K562 (cell line): ENCODE data around the gene SLC22A23. TPM values are rescaled to one million over a fixed set of nuclear protein-coding genes. Genes with fewer than 3 reads are reported as not detected.

Source experiments
- CBFA2T2 ChIP-seq: fragments of 450-650 bp; conservative IDR thresholded peaks from 2 replicates; pipeline ENCODE4 v1.6.1; 2017; ENCODE audit warnings: mild to moderate bottlenecking
- CEBPZ ChIP-seq: fragments of 150-350 bp; IDR thresholded peaks from 2 replicates; pipeline ENCODE4 v1.6.1; 2014; ENCODE audit warnings: low read depth, mild to moderate bottlenecking, low read length, borderline replicate concordance
- CLOCK ChIP-seq: fragments of 250-450 bp; sonication (Bioruptor Pico); IDR thresholded peaks from 2 replicates; pipeline ENCODE4 v1.4.0; 2020; ENCODE audit warnings: mild to moderate bottlenecking, moderate library complexity, borderline replicate concordance
- E2F3 ChIP-seq: fragments of 250-450 bp; sonication (Bioruptor Pico); IDR thresholded peaks from 2 replicates; pipeline ENCODE4 v1.4.0; 2020; ENCODE audit warnings: mild to moderate bottlenecking
- E2F4 ChIP-seq: sonication (generic); formaldehyde crosslinking; IDR thresholded peaks from 2 replicates; pipeline ENCODE4 v1.8.0; 2022; ENCODE audit warnings: mild to moderate bottlenecking, low read depth, missing genetic modification reagents
- HDAC1 ChIP-seq, 2 experiments: fragments of 450-650 bp; IDR thresholded peaks; 2 replicates each; pipeline ENCODE4 v1.6.1; 2016 to 2017; ENCODE audit warnings: inconsistent platforms in 1 of 2, mild to moderate bottlenecking in 1 of 2, moderate library complexity in 1 of 2
- LCOR ChIP-seq: sonication (generic); formaldehyde crosslinking; IDR thresholded peaks from 2 replicates; pipeline ENCODE4 v1.8.0; 2022; ENCODE audit warnings: mild to moderate bottlenecking, missing genetic modification reagents
- MAZ ChIP-seq, 2 experiments: fragments of 450-650 bp in 1 of 2; sonication (generic) in 1 of 2; formaldehyde crosslinking; IDR thresholded peaks in 1 of 2; conservative IDR thresholded peaks in 1 of 2; 2 replicates each; pipeline versions ENCODE4 v1.4.0 to v1.5.0; 2020; ENCODE audit warnings: mild to moderate bottlenecking in 1 of 2, missing genetic modification reagents in 1 of 2
- RREB1 ChIP-seq: fragments of 250-450 bp; sonication (Bioruptor Pico); IDR thresholded peaks from 2 replicates; pipeline ENCODE4 v1.4.0; 2020
- ZNF41 ChIP-seq: fragments of 250-450 bp; sonication (Bioruptor Pico); conservative IDR thresholded peaks from 2 replicates; pipeline ENCODE4 v1.4.0; 2020; ENCODE audit warnings: mild to moderate bottlenecking
- ZNF740 ChIP-seq, 3 experiments: fragments of 200-800 bp in 1 of 3; sonication (Bioruptor generic) in 1 of 3; sonication (generic) in 1 of 3; formaldehyde crosslinking in 1 of 3; IDR thresholded peaks; 2 replicates each; pipeline versions ENCODE4 v1.6.1 to v1.8.0; 2016 to 2022; ENCODE audit warnings: mild to moderate bottlenecking in 2 of 3, missing compliant biosample characterization in 2 of 3, missing genetic modification characterization in 2 of 3, missing genetic modification reagents in 1 of 3
- polyA plus RNA-seq, 8 experiments: library from polyadenylated mRNA; depleted of rRNA in 4 of 8; stranded (reverse) in 5 of 8; unstranded in 3 of 8; fragments of >200 nt; fragmentation: Nextera tagmentation in 2 of 8; fragmentation: Illumina TruSeq in 1 of 8; extraction: Ambion mirVana in 2 of 8; extraction: Trizol in 1 of 8; gene quantifications; 2 replicates each; pipeline versions ENCODE4 v1.2.1 to v1.2.3, GENCODE V29; 2011 to 2014; ENCODE audit warnings: inconsistent platforms in 1 of 8, missing spikeins in 1 of 8
- total RNA-seq, 7 experiments: library from RNA; depleted of rRNA in 6 of 7; stranded (reverse); fragments of >200 nt in 6 of 7; fragmentation: Illumina TruSeq in 2 of 7; extraction: Trizol in 2 of 7; gene quantifications; 2 replicates each; pipeline versions ENCODE4 v1.2.1 to v1.2.3, GENCODE V29; 2011 to 2021; ENCODE audit warnings: low replicate concordance in 1 of 7

Gene SLC22A23
- total and polyA plus RNA-seq, 9 of the 15 experiments (the other 6 are each of a cell fraction or from before 2014, with no cell fraction given): 0.30 to 8.7 (median 2.5) TPM

- TF ChIP-seq CLOCK (no peak), RREB1 (CRISPR knock-in tag) (no peak), CBFA2T2 (peak; percentile 71), ZNF41 (CRISPR knock-in tag) (no peak), MAZ (CRISPR knock-in tag; conservative IDR thresholded peaks at IDR 0.05 in 1 of 2, IDR thresholded peaks at IDR 0.05 in 1 of 2) (no peak; a peak in 1 of 4 replicates), E2F3 (CRISPR knock-in tag) (no peak), ZNF740 (CRISPR knock-in tag; IDR thresholded peaks at IDR 0.05) (no peak), ZNF740 (tag; IDR thresholded peaks at IDR 0.05) (no peak), E2F4 (CRISPR knock-in tag) (no peak), HDAC1 (IDR thresholded peaks at IDR 0.05) (peak in 1 of 2 experiments; percentile 46; a peak in 1 of 4 replicates), LCOR (CRISPR knock-in tag) (peak; percentile 78; the same call in 1 of the 2 replicates), CEBPZ (no peak)
Observed at GRCh38 chr6:3324262-3324942, 132.4 kb downstream of the SLC22A23 start (continued).
